CD4-positive, alpha-beta T cell treated with Interleukin-15 for 1 hour (primary cell): ENCODE results near the gene DPP6.

ENCODE experiments used
- DNase-seq: peaks from one replicate; pipeline ENCODE4 v3.0.0-alpha.2; 2020

The DPP6 gene

GRCh38 chr7:154253810-154254209 lies 201.6 kb downstream of the DPP6 start:
- DNase-seq, result no peak

GRCh38 chr7:154255324-154255723 lies 203.1 kb downstream of the DPP6 start:
- no peak for DNase-seq

GRCh38 chr7:154256150-154256549 lies 204.0 kb downstream of the DPP6 start:
- no peak for DNase-seq

GRCh38 chr7:154259396-154259795 lies 207.2 kb downstream of the DPP6 start:
- no peak for DNase-seq

GRCh38 chr7:154287356-154287755 lies 235.2 kb downstream of the DPP6 start:
- no peak for DNase-seq

- DNase-seq, result no peak
Observed at GRCh38 chr7:154289119-154289518, 236.9 kb downstream of the DPP6 start.

- no peak for DNase-seq
Observed at GRCh38 chr7:154296443-154296842, 244.2 kb downstream of the DPP6 start.

- DNase-seq, result no peak
Observed at GRCh38 chr7:154299736-154300135, 247.5 kb downstream of the DPP6 start.

GRCh38 chr7:154302380-154302779 lies 250.2 kb downstream of the DPP6 start:
- DNase-seq, result no peak

- DNase-seq, result no peak
Observed at GRCh38 chr7:154304231-154304630, 252.0 kb downstream of the DPP6 start.

GRCh38 chr7:154304740-154305700 lies 252.8 kb downstream of the DPP6 start:
- no peak for DNase-seq

GRCh38 chr7:154306036-154306435 lies 253.8 kb downstream of the DPP6 start:
- no peak for DNase-seq

GRCh38 chr7:154308928-154309327 lies 256.7 kb downstream of the DPP6 start:
- DNase-seq, result no peak

- DNase-seq, result no peak
Observed at GRCh38 chr7:154310114-154310513, 257.9 kb downstream of the DPP6 start.

GRCh38 chr7:154324196-154324595 lies 272.0 kb downstream of the DPP6 start:
- DNase-seq, result no peak

- DNase-seq, result no peak
Observed at GRCh38 chr7:154326421-154326820, 274.2 kb downstream of the DPP6 start.

GRCh38 chr7:154330318-154330717 lies 278.1 kb downstream of the DPP6 start:
- no peak for DNase-seq

GRCh38 chr7:154332811-154333580 lies 280.8 kb downstream of the DPP6 start:
- DNase-seq, result no peak

- no peak for DNase-seq
Observed at GRCh38 chr7:154336295-154336694, 284.1 kb downstream of the DPP6 start.

- DNase-seq, result no peak
Observed at GRCh38 chr7:154338701-154339506, 286.7 kb downstream of the DPP6 start.

GRCh38 chr7:154342971-154343633 lies 290.9 kb downstream of the DPP6 start:
- no peak for DNase-seq

- DNase-seq, result no peak
Observed at GRCh38 chr7:154343778-154344412, 291.7 kb downstream of the DPP6 start.
